Measurements from ENCODE around the gene C6orf47.

- TF ChIP-seq CTCF (IDR thresholded peaks at IDR 0.05; ENCODE audit: poor library complexity, severe bottlenecking) = no peak
- no peak for TF ChIP-seq TAF1 (IDR thresholded peaks at IDR 0.05; ENCODE audit: low read depth)
- TF ChIP-seq RAD21 (conservative IDR thresholded peaks at IDR 0.05) = no peak
- no peak for TF ChIP-seq POLR2AphosphoS5 (IDR thresholded peaks at IDR 0.05)
- TF ChIP-seq EZH2 (IDR thresholded peaks at IDR 0.05; ENCODE audit: borderline replicate concordance, insufficient read depth, low read length, poor library complexity, severe bottlenecking) = no peak
- no peak for TF ChIP-seq REST (IDR thresholded peaks at IDR 0.05; ENCODE audit: borderline replicate concordance)
- no peak for TF ChIP-seq MXI1 (conservative IDR thresholded peaks at IDR 0.05; ENCODE audit: poor library complexity, severe bottlenecking)
These were observed 28.8 kb downstream of the C6orf47 start for GRCh38 chr6:31631681-31632278.

Data from neural cell (in vitro differentiated cells).